Fibroblast of pulmonary artery (primary cell): ENCODE measurements around the gene GNB4.

Experiments used
- DNase-seq: peaks from one replicate; pipeline ENCODE4 v3.0.0-alpha.2; 2010; ENCODE audit warnings: low read depth
- H3K4me3 ChIP-seq: replicated peaks from 2 replicates; pipeline ENCODE4 v1.5.1; 2011; ENCODE audit warnings: low read depth, mild to moderate bottlenecking, control low read depth, low read length, moderate library complexity
- TF ChIP-seq, protein P1 (sequence below): IDR thresholded peaks from 2 replicates; pipeline ENCODE4 v1.5.1; 2011; ENCODE audit warnings: mild to moderate bottlenecking, control low read depth, low read length, inconsistent platforms; ENCODE audit errors: missing control alignments

The GNB4 gene

DNA sequence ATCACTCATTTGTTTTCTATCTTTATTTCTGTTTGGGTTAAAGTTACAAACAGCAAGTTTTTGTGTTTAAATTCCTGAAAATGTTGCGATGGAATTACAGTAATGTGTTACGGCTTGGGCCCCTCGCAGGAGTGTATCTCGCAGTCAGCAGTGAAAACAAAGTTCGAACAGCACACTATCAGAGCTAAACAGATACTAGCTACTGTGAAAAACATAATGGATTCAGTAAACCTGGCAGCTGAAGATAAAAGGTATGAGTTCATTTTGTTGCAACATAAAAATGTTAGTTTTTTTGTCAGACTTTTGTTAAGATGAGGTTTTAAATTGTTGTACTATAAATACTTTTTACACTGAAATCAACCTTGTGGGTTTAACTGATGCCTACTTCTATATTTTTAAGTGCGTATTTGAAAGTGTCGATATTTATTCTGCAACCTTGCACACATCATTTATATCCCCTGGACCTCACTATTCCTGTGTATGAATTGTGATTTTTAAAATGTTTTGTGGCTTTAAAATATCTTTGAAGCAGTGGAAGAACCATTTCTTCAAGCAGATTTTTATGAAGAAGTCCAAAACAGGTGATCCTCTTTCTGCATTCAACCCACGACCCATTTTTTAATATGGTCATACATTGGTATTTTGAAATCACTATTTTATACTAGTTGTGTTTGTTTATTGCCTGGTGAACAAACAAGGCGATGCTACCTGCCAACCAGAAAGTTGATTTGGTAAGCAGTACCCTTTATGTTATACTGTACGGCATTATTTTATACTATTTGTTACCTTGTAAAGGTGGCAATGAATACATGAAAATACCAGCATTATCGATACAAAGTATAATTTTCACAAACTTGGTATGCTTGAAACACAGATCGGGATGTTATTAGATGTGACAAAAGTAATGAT lies 75.9 kb downstream of the GNB4 start:
- H3K4me3 ChIP-seq: no peak overlapping the region
- no peak for DNase-seq
- TF ChIP-seq, protein P1, sequence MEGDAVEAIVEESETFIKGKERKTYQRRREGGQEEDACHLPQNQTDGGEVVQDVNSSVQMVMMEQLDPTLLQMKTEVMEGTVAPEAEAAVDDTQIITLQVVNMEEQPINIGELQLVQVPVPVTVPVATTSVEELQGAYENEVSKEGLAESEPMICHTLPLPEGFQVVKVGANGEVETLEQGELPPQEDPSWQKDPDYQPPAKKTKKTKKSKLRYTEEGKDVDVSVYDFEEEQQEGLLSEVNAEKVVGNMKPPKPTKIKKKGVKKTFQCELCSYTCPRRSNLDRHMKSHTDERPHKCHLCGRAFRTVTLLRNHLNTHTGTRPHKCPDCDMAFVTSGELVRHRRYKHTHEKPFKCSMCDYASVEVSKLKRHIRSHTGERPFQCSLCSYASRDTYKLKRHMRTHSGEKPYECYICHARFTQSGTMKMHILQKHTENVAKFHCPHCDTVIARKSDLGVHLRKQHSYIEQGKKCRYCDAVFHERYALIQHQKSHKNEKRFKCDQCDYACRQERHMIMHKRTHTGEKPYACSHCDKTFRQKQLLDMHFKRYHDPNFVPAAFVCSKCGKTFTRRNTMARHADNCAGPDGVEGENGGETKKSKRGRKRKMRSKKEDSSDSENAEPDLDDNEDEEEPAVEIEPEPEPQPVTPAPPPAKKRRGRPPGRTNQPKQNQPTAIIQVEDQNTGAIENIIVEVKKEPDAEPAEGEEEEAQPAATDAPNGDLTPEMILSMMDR: no peak

DNA sequence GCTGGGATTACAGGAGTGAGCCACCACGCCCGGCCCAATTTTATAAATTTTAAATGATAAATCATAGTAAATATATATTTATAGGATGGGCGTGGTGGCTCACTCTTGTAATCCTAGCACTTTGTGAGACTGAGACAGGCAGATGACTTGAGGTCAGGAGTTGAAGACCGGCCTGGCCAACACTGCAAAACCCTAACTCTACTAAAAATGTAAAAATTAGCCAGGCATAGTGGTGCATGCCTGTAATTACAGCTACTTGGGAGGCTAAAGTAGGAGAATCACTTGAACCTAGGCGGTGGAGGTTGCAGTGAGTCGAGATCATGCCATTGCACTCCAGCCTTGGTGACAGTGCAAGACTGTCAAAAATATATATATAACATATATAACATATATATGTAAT lies 77.3 kb downstream of the GNB4 start:
- H3K4me3 ChIP-seq: no peak overlapping the region
- TF ChIP-seq, protein P1: no peak
- no peak for DNase-seq

DNA sequence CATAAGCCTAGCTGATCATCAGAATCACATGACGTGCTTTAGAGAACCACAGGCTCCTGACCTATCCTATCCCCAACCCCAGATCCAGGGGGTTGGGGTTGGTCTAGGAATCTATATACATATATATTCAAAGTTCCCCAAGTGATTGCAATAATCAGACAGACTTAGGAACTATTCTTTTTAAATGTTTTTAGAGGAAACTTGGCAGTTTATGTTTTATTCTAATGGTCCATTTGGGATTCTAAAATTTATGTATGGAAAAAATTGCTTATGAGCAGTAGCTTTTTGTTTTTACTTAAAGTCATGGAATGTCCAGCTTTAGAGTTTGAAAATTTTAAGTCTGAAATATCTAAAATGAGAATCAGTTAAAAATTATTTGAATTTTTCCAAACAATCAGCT lies 81.6 kb downstream of the GNB4 start:
- TF ChIP-seq, protein P1: no peak
- no peak for DNase-seq
- no peak overlapping the region for H3K4me3 ChIP-seq

DNA sequence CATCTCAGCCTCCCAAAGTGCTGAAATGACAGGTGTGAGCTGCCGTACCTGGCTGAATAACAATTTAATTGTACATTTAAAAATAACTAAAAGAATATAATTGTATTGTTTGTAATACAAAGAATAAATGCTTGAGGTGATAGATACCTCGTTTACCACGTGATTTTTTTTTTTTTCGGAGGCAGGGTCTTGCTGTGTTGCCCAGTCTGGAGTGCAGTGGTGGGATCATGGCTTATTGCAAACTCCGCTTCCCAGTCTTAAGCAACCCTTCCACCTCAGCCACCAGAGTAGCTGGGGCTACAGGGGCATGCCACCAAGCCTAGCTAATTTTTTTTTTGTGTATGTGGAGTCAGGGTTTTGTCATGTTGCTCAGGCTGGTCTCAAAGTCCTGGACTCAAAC lies 87.9 kb downstream of the GNB4 start:
- TF ChIP-seq, protein P1: no peak
- no peak overlapping the region for H3K4me3 ChIP-seq
- DNase-seq: no peak

DNA sequence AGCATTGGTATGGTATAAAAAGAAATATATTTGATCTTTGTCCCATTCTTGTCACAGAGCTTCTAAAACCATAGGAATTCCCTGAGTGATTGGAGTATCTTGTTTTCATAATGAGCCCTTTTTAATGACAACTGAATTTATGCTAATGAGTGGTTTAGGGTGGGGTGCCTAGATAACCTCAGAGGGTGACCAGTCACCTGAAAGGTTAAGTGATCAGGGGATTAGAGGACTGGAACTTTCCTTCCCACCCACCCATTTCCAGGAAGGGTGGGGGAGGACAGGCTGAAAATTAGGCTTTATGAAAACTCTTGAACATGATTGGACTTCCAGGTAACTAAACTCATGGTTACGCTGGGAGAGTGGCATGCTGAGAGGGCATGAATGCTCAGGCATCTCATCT lies 95.3 kb downstream of the GNB4 start:
- TF ChIP-seq, protein P1: no peak
- DNase-seq: no peak
- no peak overlapping the region for H3K4me3 ChIP-seq

DNA sequence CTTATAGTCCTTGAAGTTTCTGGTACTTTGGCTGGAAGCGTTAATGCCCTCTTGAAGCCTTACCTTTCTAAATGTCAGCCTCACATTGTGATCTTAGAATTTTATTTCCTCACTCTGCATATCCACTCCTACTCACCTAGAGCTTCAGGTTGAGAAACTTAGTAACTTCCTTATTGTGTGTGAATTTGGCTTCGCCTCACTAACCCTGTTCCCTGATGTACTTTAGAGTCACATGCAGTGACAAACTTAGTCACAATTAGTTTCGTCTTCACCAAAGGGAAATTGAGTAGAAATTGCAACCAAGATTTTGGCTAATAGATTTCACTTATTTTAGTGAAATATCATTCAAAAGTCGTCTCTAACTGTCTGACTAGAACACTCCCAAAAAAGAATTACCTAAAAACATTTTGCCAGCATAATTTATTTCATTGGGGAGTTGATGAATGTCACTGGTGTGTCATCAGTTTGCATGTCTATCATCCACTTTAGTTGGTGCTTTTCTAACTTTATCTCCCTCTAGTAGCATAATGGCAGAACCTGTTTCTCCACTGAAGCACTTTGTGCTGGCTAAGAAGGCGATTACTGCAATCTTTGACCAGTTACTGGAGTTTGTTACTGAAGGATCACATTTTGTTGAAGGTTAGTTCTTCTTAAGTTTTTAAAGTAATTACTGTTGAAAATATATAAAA lies 102.8 kb downstream of the GNB4 start:
- TF ChIP-seq, protein P1: no peak
- DNase-seq: no peak

More for the DNA sequence above, 102.8 kb downstream of the GNB4 start:
- H3K4me3 ChIP-seq: peak overlapping the region; percentile 87
